IMR-90 (cell line): ENCODE results near the gene S100A3. TPM values are rescaled to one million over a fixed set of nuclear protein-coding genes. Genes with fewer than 3 reads are reported as not detected.

Experiments used
- ATAC-seq: fragments of 200-7000 bp; cut with Tn5 transposase; 2 replicates; pipeline ENCODE4 v1.9.1; 2020; ENCODE audit warnings: low read depth, mild to moderate bottlenecking, moderate library complexity
- BruUV-seq: library from RNA; stranded (reverse); fragments of 400-500 nt; replicated peaks from 2 replicates; lab custom pipeline; 2021; lab: Mats Ljungman, UMichigan
- CTCF ChIA-PET: fragments of 300-600 bp; formaldehyde crosslinking; extraction: SDS; loops from one replicate; lab custom pipeline; 2021; ENCODE audit warnings: antibody characterized with exemption; lab: Yijun Ruan, JAX
- POLR2A ChIA-PET: fragments of 300-600 bp; sonication (Branson Sonifier 250); formaldehyde crosslinking; loops from one replicate; lab custom pipeline; 2022; ENCODE audit warnings: antibody characterized with exemption; ENCODE audit not compliant: unreplicated experiment; lab: Charles Lee
- DNase-seq: peaks from one replicate; pipeline ENCODE4 v3.0.0; 2013
- H2AFZ ChIP-seq: replicated peaks from 2 replicates; pipeline ENCODE3; 2013; ENCODE audit warnings: low read length, mild to moderate bottlenecking; ENCODE audit not compliant: poor library complexity
- H2AK5ac ChIP-seq: 2 replicates; pipeline ENCODE4 v1.6.1; 2013; ENCODE audit warnings: low read depth, low read length, inconsistent platforms
- H2AK9ac ChIP-seq: replicated peaks from 2 replicates; pipeline ENCODE3; 2013; ENCODE audit warnings: mild to moderate bottlenecking, low read depth, low read length, moderate library complexity; ENCODE audit not compliant: poor library complexity
- H2BK120ac ChIP-seq: 2 replicates; pipeline ENCODE4 v1.6.1; 2013; ENCODE audit warnings: low read depth, low read length, inconsistent platforms
- H2BK15ac ChIP-seq: 3 replicates; pipeline ENCODE4 v1.6.1; 2013; ENCODE audit warnings: low read depth, low read length, inconsistent platforms
- H2BK20ac ChIP-seq: 2 replicates; pipeline ENCODE4 v1.6.1; 2013; ENCODE audit warnings: low read depth, mild to moderate bottlenecking, inconsistent platforms, low read length, moderate library complexity
- H2BK5ac ChIP-seq: 2 replicates; pipeline ENCODE4 v1.6.1; 2013; ENCODE audit warnings: mild to moderate bottlenecking, low read depth, low read length, inconsistent platforms; ENCODE audit not compliant: poor library complexity, severe bottlenecking
- H3K14ac ChIP-seq: replicated peaks from 2 replicates; pipeline ENCODE4 v1.6.1; 2013; ENCODE audit warnings: low read depth, low read length, inconsistent platforms
- H3K18ac ChIP-seq: 2 replicates; pipeline ENCODE4 v1.6.1; 2013; ENCODE audit warnings: low read depth, low read length, control low read depth
- H3K23ac ChIP-seq: 2 replicates; pipeline ENCODE4 v1.6.1; 2013; ENCODE audit warnings: low read depth, low read length, inconsistent platforms
- H3K27ac ChIP-seq: 2 replicates; pipeline ENCODE4 v1.5.1; 2013; ENCODE audit warnings: mild to moderate bottlenecking, control low read depth, low read length; ENCODE audit not compliant: insufficient read depth
- H3K27me3 ChIP-seq: 2 replicates; pipeline ENCODE4 v1.6.1; 2013; ENCODE audit warnings: low read length; ENCODE audit not compliant: control insufficient read depth, insufficient read depth
- H3K36me3 ChIP-seq: 2 replicates; pipeline ENCODE4 v1.6.1; 2013; ENCODE audit warnings: low read length, mixed read lengths; ENCODE audit not compliant: control insufficient read depth, insufficient read depth
- H3K4ac ChIP-seq: 2 replicates; pipeline ENCODE4 v1.6.1; 2013; ENCODE audit warnings: low read depth, low read length, inconsistent platforms
- H3K4me1 ChIP-seq: 2 replicates; pipeline ENCODE4 v1.6.1; 2013; ENCODE audit warnings: low read length, mixed read lengths; ENCODE audit not compliant: control insufficient read depth, insufficient read depth
- H3K4me2 ChIP-seq: 2 replicates; pipeline ENCODE4 v1.6.1; 2013; ENCODE audit warnings: low read depth, mild to moderate bottlenecking, control low read depth, low read length, moderate library complexity
- H3K4me3 ChIP-seq: 2 replicates; pipeline ENCODE4 v1.5.1; 2013; ENCODE audit warnings: low read depth, mild to moderate bottlenecking, control low read depth, low read length, moderate library complexity; ENCODE audit not compliant: insufficient read depth
- H3K56ac ChIP-seq: 2 replicates; pipeline ENCODE4 v1.6.1; 2013; ENCODE audit warnings: low read length, inconsistent platforms; ENCODE audit not compliant: insufficient read depth; ENCODE audit errors: extremely low read depth
- H3K79me1 ChIP-seq, 2 experiments: 2 replicates each; pipeline ENCODE4 v1.6.1; 2013; ENCODE audit warnings: low read length in 2 of 2, inconsistent platforms in 1 of 2, low read depth in 1 of 2
- H3K9ac ChIP-seq: 2 replicates; pipeline ENCODE4 v1.6.1; 2013; ENCODE audit warnings: low read depth, low read length, control low read depth
- H3K9me1 ChIP-seq: 2 replicates; pipeline ENCODE4 v1.6.1; 2013; ENCODE audit warnings: low read length, inconsistent platforms; ENCODE audit not compliant: insufficient read depth
- H3K9me3 ChIP-seq: 2 replicates; pipeline ENCODE4 v1.6.1; 2013; ENCODE audit warnings: low read length; ENCODE audit not compliant: control insufficient read depth, insufficient read depth
- H4K20me1 ChIP-seq: 2 replicates; pipeline ENCODE4 v1.6.1; 2013; ENCODE audit warnings: low read length, inconsistent platforms; ENCODE audit not compliant: insufficient read depth
- H4K5ac ChIP-seq: 2 replicates; pipeline ENCODE4 v1.6.1; 2013; ENCODE audit warnings: mild to moderate bottlenecking, low read depth, low read length, control low read depth
- H4K8ac ChIP-seq, 2 experiments: 2 replicates each; pipeline ENCODE4 v1.6.1; 2013; ENCODE audit warnings: low read depth in 2 of 2, low read length in 2 of 2, control low read depth in 1 of 2, inconsistent platforms in 1 of 2
- H4K91ac ChIP-seq: 2 replicates; pipeline ENCODE4 v1.6.1; 2013; ENCODE audit warnings: low read depth, low read length, inconsistent platforms; ENCODE audit not compliant: insufficient read depth
- BHLHE40 ChIP-seq: fragments of 150-350 bp; IDR thresholded peaks from 2 replicates; pipeline ENCODE4 v1.6.1; 2016; ENCODE audit warnings: mild to moderate bottlenecking, low read depth, low read length
- CEBPB ChIP-seq: IDR thresholded peaks from 2 replicates; pipeline ENCODE4 v1.6.1; 2012; ENCODE audit warnings: low read depth, low read length, improper control_type of control experiment
- CHD1 ChIP-seq: IDR thresholded peaks from 2 replicates; pipeline ENCODE4 v1.6.1; 2012; ENCODE audit warnings: low read depth, low read length, improper control_type of control experiment
- CTCF ChIP-seq: conservative IDR thresholded peaks from 2 replicates; pipeline ENCODE4 v1.5.1; 2012; ENCODE audit warnings: mild to moderate bottlenecking, low read depth, low read length, improper control_type of control experiment
- FOS ChIP-seq: fragments of 150-350 bp; IDR thresholded peaks from 2 replicates; pipeline ENCODE4 v1.6.1; 2016; ENCODE audit warnings: low read depth, low read length
- MAFK ChIP-seq: IDR thresholded peaks from 2 replicates; pipeline ENCODE4 v1.6.1; 2012; ENCODE audit warnings: low read depth, low read length, improper control_type of control experiment
- MAZ ChIP-seq: IDR thresholded peaks from 2 replicates; pipeline ENCODE4 v1.6.1; 2012; ENCODE audit warnings: low read depth, mild to moderate bottlenecking, low read length, improper control_type of control experiment, moderate library complexity, borderline replicate concordance
- MXI1 ChIP-seq: IDR thresholded peaks from 2 replicates; pipeline ENCODE4 v1.6.1; 2012; ENCODE audit warnings: low read depth, mild to moderate bottlenecking, low read length, moderate library complexity, borderline replicate concordance
- NFE2L2 ChIP-seq: fragments of 150-350 bp; IDR thresholded peaks from 2 replicates; pipeline ENCODE4 v1.6.1; 2016; ENCODE audit warnings: low read depth, mild to moderate bottlenecking, low read length
- POLR2A ChIP-seq: IDR thresholded peaks from 2 replicates; pipeline ENCODE4 v1.6.1; 2012; ENCODE audit warnings: mild to moderate bottlenecking, low read depth, low read length
- RAD21 ChIP-seq: IDR thresholded peaks from 2 replicates; pipeline ENCODE4 v1.6.1; 2012; ENCODE audit warnings: low read length, improper control_type of control experiment
- RCOR1 ChIP-seq: IDR thresholded peaks from 2 replicates; pipeline ENCODE4 v1.6.1; 2012; ENCODE audit warnings: mild to moderate bottlenecking, low read length, improper control_type of control experiment; ENCODE audit not compliant: insufficient replicate concordance
- RFX5 ChIP-seq: IDR thresholded peaks from 2 replicates; pipeline ENCODE4 v1.8.0; 2012; ENCODE audit warnings: low read depth, mild to moderate bottlenecking, low read length, moderate library complexity
- SMC3 ChIP-seq: fragments of 150-350 bp; IDR thresholded peaks from 2 replicates; pipeline ENCODE4 v1.6.1; 2016; ENCODE audit warnings: low read depth, mild to moderate bottlenecking, antibody characterized with exemption, low read length, moderate library complexity
- USF2 ChIP-seq: fragments of 150-350 bp; IDR thresholded peaks from 2 replicates; pipeline ENCODE4 v1.6.1; 2017; ENCODE audit warnings: mild to moderate bottlenecking, antibody characterized with exemption, low read length, low read depth
- WGBS, 2 experiments: methylation state at CpG; one replicate each; pipeline versions ENCODE4 v1.1.5 to v1.1.7; 2013; ENCODE audit warnings: missing lambda C conversion rate in 2 of 2; ENCODE audit not compliant: insufficient read length in 1 of 2; ENCODE audit errors: extremely low coverage in 2 of 2; 5-methylcytosine and 5-hydroxymethylcytosine counted together
- dilution Hi-C: fragments of 300-500 bp; cut with HindIII; formaldehyde crosslinking; loops from one replicate; pipeline ENCODE4 v1.14.3; 2018; ENCODE audit warnings: low sequenced_read_pairs; ENCODE audit not compliant: unreplicated experiment
- in situ Hi-C: fragments of 300-500 bp; cut with MboI; formaldehyde crosslinking; loops from 3 replicates; pipeline ENCODE4 v1.14.3; 2019; ENCODE audit warnings: low sequenced_read_pairs, inconsistent platforms, mixed read lengths
- intact Hi-C: fragments of 100-400 bp; cut with micrococcal nuclease; formaldehyde crosslinking; loops from 2 replicates; pipeline ENCODE4 v1.10.0; 2022
- polyA plus RNA-seq, 3 experiments: library from polyadenylated mRNA; depleted of rRNA; stranded (reverse); fragments of >200 nt; gene quantifications; 2 replicates each; pipeline ENCODE4 v1.2.3, GENCODE V29; 2012; ENCODE audit warnings: low replicate concordance in 1 of 3
- total RNA-seq: library from RNA; depleted of rRNA; stranded (reverse); fragments of >200 nt; gene quantifications from 2 replicates; pipeline ENCODE4 v1.2.3, GENCODE V29; 2012

S100A3 gene
- total and polyA plus RNA-seq, 2 of the 4 experiments (the other 2 are of a cell fraction), result 2.9 to 4.5 TPM

GRCh38 chr1:153546796-153547559 lies 2.1 kb downstream of the S100A3 start:
- H4K5ac ChIP-seq, result peak overlapping the region; percentile 17; the same call in 1 of the 2 replicates
- in situ Hi-C loops, result loop anchor here (25.0 kb wide), 1 partner anchor 415 kb away; the partner anchor contains the start of genes CREB3L4, CRTC2 and SLC39A1
- WGBS, 2 experiments, result 87% methylated on average over 3 of the region's 14 CpGs; no CpG with 5 or more reads in 1 of the 2 experiments
- H3K27me3 ChIP-seq, result no peaks in the 10 kb centered on the region
- ChIA-PET POLR2A (interaction anchor here (1.0 kb wide), 1 partner anchor 11 kb away, joined by 3 read pairs; the partner anchor contains the start of gene S100A6), CTCF (no interaction called here)
- H3K79me1 ChIP-seq, result peaks cover 0 to 35% of the 10 kb centered on the region in 2 experiments; a peak in 3 of 4 replicates
- peak overlapping the region; percentile 65; the same call in 1 of the 2 replicates for H3K14ac ChIP-seq
- H3K4me2 ChIP-seq, result no peak overlapping the region
- intact Hi-C loops, result no loop called here
- no peak overlapping the region; the same call in 1 of the 2 replicates for H3K18ac ChIP-seq
- H2BK15ac ChIP-seq, result peak overlapping the region; percentile 60; the same call in 1 of the 3 replicates
- peak overlapping the region; percentile 96 for H3K4ac ChIP-seq
- peak overlapping the region; percentile 96 for H2AK9ac ChIP-seq
- no TSS peak for BruUV-seq
- 0 out of 2 replicates have a peak overlapping the region, but pooled peaks have one; percentile 5 for H3K27ac ChIP-seq
- ATAC-seq (no peak), DNase-seq (no peak)
- peak overlapping the region in 1 of 2 experiments; percentile 91; a peak in 1 of 4 replicates for H4K8ac ChIP-seq
- no peak overlapping the region for H2BK5ac ChIP-seq
- peak overlapping the region; percentile 70 for H4K91ac ChIP-seq
- peak overlapping the region; percentile 82 for H2BK120ac ChIP-seq
- no peak overlapping the region for H3K23ac ChIP-seq
- H4K20me1 ChIP-seq, result no peaks in the 10 kb centered on the region
- H3K9me1 ChIP-seq, result peaks cover 54% of the 10 kb centered on the region
- H3K4me3 ChIP-seq, result no peak overlapping the region
- peak overlapping the region; percentile 77 for H2AFZ ChIP-seq
- peak overlapping the region; percentile 20; the same call in 1 of the 2 replicates for H2BK20ac ChIP-seq
- no peaks in the 10 kb centered on the region for H3K36me3 ChIP-seq
- no peaks in the 10 kb centered on the region for H3K9me3 ChIP-seq
- peak overlapping the region; percentile 85 for H2AK5ac ChIP-seq
- H3K4me1 ChIP-seq, result peaks cover 37% of the 10 kb centered on the region
- H3K9ac ChIP-seq, result no peak overlapping the region
- dilution Hi-C loops, result no loop called here
- no peak overlapping the region for H3K56ac ChIP-seq
- no peak for TF ChIP-seq SMC3
- no peak for TF ChIP-seq RCOR1
- TF ChIP-seq RAD21, result no peak
- no peak for TF ChIP-seq MAFK
- TF ChIP-seq MAZ, result no peak
- no peak for TF ChIP-seq FOS
- TF ChIP-seq CTCF, result no peak
- no peak for TF ChIP-seq BHLHE40
- TF ChIP-seq POLR2A, result no peak
- TF ChIP-seq USF2, result no peak
- no peak for TF ChIP-seq MXI1
- TF ChIP-seq NFE2L2, result no peak
- TF ChIP-seq CHD1, result no peak
- TF ChIP-seq RFX5, result no peak
- no peak for TF ChIP-seq CEBPB
